Testis (tissue), 2 donors: ENCODE measurements around the gene SYNGR3.

Experiments
- POLR2A ChIP-seq: fragments of 450-650 bp; IDR thresholded peaks from one replicate; pipeline ENCODE4 v1.6.1; 2017; ENCODE audit warnings: antibody characterized with exemption, mild to moderate bottlenecking, moderate library complexity
- TF ChIP-seq, protein P1 (sequence below), 3 experiments: fragments of 450-650 bp in 2 of 3; fragments of 200-600 bp in 1 of 3; sonication (generic) in 1 of 3; IDR thresholded peaks; one replicate each; pipeline ENCODE4 v1.5.1; 2016 to 2019; ENCODE audit warnings: antibody characterized with exemption in 3 of 3, mild to moderate bottlenecking in 2 of 3, moderate library complexity in 1 of 3

- TF ChIP-seq, protein P1, sequence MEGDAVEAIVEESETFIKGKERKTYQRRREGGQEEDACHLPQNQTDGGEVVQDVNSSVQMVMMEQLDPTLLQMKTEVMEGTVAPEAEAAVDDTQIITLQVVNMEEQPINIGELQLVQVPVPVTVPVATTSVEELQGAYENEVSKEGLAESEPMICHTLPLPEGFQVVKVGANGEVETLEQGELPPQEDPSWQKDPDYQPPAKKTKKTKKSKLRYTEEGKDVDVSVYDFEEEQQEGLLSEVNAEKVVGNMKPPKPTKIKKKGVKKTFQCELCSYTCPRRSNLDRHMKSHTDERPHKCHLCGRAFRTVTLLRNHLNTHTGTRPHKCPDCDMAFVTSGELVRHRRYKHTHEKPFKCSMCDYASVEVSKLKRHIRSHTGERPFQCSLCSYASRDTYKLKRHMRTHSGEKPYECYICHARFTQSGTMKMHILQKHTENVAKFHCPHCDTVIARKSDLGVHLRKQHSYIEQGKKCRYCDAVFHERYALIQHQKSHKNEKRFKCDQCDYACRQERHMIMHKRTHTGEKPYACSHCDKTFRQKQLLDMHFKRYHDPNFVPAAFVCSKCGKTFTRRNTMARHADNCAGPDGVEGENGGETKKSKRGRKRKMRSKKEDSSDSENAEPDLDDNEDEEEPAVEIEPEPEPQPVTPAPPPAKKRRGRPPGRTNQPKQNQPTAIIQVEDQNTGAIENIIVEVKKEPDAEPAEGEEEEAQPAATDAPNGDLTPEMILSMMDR (IDR thresholded peaks at IDR 0.05): no peak
- no peak for TF ChIP-seq POLR2A
These were observed 15.4 kb upstream of the SYNGR3 start for GRCh38 chr16:1974157-1975070.
